MM.1S (cell line): ENCODE results near the gene FCRL6.

ENCODE experiments used
- EZH2 ChIP-seq: fragments of 300-600 bp; sonication (generic); optimal IDR thresholded peaks from 2 replicates; pipeline ENCODE3; 2017; ENCODE audit warnings: low read depth, mild to moderate bottlenecking, antibody characterized with exemption, low read length, mixed read lengths
- EZH2phosphoT487 ChIP-seq: fragments of 300-600 bp; sonication (generic); IDR thresholded peaks from 2 replicates; pipeline ENCODE4 v1.6.1; 2018; ENCODE audit warnings: antibody characterized with exemption, low read length
- TF ChIP-seq, protein P1 (sequence below): fragments of 300-600 bp; sonication (generic); IDR thresholded peaks from 2 replicates; pipeline ENCODE4 v1.5.1; 2016; ENCODE audit warnings: antibody characterized with exemption, low read length, mixed read lengths

DNA sequence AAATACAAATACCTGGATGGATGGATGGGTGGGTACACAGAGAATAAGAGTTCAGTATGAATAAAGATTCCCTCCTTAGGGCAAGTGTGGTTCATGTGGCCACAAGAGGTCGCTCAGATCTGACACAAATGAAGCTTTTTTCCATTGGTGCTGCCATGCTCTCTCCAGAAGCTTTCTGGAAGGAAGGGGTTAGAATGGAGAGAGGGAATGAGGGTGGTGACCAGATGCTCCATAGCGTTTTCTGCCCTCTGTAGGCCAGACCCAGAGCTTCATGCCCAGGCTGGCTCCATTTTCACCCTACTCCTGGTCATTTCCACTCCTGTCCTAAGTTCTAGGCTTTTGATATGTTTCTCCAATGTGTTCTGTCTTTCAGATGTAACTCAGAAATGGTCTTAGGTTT, 3.3 kb upstream of the FCRL6 start:
- TF ChIP-seq, protein P1, sequence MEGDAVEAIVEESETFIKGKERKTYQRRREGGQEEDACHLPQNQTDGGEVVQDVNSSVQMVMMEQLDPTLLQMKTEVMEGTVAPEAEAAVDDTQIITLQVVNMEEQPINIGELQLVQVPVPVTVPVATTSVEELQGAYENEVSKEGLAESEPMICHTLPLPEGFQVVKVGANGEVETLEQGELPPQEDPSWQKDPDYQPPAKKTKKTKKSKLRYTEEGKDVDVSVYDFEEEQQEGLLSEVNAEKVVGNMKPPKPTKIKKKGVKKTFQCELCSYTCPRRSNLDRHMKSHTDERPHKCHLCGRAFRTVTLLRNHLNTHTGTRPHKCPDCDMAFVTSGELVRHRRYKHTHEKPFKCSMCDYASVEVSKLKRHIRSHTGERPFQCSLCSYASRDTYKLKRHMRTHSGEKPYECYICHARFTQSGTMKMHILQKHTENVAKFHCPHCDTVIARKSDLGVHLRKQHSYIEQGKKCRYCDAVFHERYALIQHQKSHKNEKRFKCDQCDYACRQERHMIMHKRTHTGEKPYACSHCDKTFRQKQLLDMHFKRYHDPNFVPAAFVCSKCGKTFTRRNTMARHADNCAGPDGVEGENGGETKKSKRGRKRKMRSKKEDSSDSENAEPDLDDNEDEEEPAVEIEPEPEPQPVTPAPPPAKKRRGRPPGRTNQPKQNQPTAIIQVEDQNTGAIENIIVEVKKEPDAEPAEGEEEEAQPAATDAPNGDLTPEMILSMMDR, result peak; percentile 95
- TF ChIP-seq EZH2phosphoT487 (no peak), EZH2 (no peak)
